ENCODE results near the gene ZNF688. TPM values are rescaled to one million over a fixed set of nuclear protein-coding genes. Genes with fewer than 3 reads are reported as not detected.

The ZNF688 gene
- total RNA-seq, 1 donor from 2014 or later, result 4.5 TPM

DNA sequence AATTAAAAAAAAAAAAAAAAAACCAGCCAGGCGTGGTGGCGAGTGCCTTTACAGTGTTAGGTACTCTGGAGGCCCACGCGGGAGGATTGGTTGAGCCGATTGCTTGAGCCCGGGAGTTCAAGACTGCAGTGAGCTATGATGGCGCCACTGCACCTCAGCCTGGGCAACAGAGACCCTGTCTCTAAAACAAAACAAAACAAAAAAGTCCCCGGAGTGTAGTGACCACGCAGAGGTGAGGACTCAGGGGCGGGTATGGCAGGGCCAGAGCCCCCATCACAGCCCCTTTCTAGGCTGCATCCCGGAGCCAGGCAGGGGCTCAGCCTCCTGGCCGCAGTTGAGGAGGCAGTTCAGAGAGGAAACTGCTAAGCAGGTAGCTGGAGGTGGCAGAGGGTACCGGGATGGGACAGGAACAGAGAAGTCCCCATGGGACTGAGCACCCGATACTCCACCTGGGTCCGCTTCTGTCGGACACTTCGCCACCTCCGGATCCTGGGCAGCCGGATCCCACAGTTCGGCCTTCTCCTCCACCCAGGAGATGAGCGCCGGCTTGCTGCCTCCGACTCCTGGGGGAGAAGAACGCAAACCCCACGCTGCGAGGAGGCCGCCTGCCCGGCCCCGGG, 37.7 kb downstream of the ZNF688 start:
- Histone ChIP-seq H3K27me3 (ENCODE audit: control insufficient read depth, insufficient read depth, low read length) (no peaks in the 10 kb centered on the region), H3K36me3 (ENCODE audit: control insufficient read depth, insufficient read depth, low read length) (peaks cover 8% of the 10 kb centered on the region), H3K4me3 (ENCODE audit: low read depth, low read length) (peak overlapping the region; percentile 77)
- TF ChIP-seq, protein P1, sequence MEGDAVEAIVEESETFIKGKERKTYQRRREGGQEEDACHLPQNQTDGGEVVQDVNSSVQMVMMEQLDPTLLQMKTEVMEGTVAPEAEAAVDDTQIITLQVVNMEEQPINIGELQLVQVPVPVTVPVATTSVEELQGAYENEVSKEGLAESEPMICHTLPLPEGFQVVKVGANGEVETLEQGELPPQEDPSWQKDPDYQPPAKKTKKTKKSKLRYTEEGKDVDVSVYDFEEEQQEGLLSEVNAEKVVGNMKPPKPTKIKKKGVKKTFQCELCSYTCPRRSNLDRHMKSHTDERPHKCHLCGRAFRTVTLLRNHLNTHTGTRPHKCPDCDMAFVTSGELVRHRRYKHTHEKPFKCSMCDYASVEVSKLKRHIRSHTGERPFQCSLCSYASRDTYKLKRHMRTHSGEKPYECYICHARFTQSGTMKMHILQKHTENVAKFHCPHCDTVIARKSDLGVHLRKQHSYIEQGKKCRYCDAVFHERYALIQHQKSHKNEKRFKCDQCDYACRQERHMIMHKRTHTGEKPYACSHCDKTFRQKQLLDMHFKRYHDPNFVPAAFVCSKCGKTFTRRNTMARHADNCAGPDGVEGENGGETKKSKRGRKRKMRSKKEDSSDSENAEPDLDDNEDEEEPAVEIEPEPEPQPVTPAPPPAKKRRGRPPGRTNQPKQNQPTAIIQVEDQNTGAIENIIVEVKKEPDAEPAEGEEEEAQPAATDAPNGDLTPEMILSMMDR (IDR thresholded peaks at IDR 0.05; ENCODE audit: insufficient read depth, low read length, severe bottlenecking), result no peak
- FAIRE-seq (no peak), DNase-seq (ENCODE audit: low read depth) (no peak)

DNA sequence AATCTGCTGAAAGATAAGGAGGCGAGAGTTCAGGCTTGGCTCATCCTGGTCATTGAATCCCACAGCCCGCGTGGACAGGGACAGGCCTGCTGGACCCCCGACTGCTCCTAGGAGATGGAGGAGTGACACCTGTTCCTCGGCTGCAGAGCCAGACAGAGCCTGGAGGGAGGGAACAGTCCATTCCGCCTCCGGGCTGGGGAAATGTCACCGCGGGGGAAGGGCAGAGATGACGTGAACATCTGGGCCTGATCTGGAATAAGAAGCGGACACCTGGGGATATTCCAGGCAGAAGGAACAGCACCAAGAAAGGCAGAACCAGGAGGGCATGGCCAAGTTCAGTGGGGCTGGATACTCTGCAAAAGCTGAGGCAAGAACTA, 38.4 kb downstream of the ZNF688 start:
- Histone ChIP-seq H3K4me3 (ENCODE audit: low read depth, low read length) (no peak overlapping the region), H3K27me3 (ENCODE audit: control insufficient read depth, insufficient read depth, low read length) (no peaks in the 10 kb centered on the region), H3K36me3 (ENCODE audit: control insufficient read depth, insufficient read depth, low read length) (peaks cover 8% of the 10 kb centered on the region)
- DNase-seq (ENCODE audit: low read depth), result no peak
- TF ChIP-seq, protein P1 (IDR thresholded peaks at IDR 0.05; ENCODE audit: insufficient read depth, low read length, severe bottlenecking), result no peak
- FAIRE-seq, result no peak

DNA sequence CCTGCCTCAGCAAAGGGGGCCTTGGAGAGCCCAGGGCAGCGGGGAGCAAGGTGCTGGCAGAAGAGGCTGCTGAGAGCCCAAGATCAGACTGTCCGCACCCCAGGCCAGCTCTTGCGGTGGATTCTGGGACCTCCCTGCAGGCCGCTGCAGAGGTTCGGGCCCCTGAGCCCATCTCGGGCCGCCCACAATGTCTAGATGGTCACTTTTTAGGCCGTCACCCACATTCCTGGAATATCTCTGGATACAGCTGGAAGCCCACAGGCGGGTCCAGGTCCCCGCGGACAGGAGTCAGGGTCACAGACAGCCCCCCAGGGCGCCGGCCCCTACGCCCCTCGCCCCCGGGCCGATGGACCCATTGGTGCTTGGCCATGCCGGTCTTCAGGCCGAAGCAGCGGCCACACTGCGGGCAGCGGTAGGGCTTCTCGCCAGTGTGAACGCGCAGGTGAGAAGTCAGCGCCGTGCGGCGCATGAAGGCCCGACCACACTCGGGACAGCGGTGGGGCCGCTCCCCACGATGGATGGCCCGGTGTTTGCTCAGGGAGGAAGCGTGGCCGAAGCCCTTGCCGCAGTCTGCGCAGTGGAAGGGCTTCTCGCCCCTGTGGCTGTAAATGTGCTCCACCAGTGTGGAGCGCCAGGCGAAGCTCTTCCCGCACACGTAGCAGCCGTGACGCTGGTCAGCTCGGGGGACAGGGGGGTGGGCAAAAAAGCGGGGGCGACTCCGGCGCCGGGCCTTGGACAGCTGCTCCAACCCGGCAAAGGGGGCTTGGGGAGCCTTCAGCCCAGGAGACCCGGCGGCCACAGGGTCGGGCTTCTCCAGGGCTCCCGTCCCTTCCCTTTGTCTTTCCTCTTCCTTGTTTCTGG, 39.0 kb downstream of the ZNF688 start:
- H3K36me3 ChIP-seq (ENCODE audit: control insufficient read depth, insufficient read depth, low read length), result peaks cover 8% of the 10 kb centered on the region
- no peak overlapping the region for H3K4me3 ChIP-seq (ENCODE audit: low read depth, low read length)
- TF ChIP-seq, protein P1 (IDR thresholded peaks at IDR 0.05; ENCODE audit: insufficient read depth, low read length, severe bottlenecking), result no peak
- no peaks in the 10 kb centered on the region for H3K27me3 ChIP-seq (ENCODE audit: control insufficient read depth, insufficient read depth, low read length)
- FAIRE-seq (no peak), DNase-seq (ENCODE audit: low read depth) (no peak)

DNA sequence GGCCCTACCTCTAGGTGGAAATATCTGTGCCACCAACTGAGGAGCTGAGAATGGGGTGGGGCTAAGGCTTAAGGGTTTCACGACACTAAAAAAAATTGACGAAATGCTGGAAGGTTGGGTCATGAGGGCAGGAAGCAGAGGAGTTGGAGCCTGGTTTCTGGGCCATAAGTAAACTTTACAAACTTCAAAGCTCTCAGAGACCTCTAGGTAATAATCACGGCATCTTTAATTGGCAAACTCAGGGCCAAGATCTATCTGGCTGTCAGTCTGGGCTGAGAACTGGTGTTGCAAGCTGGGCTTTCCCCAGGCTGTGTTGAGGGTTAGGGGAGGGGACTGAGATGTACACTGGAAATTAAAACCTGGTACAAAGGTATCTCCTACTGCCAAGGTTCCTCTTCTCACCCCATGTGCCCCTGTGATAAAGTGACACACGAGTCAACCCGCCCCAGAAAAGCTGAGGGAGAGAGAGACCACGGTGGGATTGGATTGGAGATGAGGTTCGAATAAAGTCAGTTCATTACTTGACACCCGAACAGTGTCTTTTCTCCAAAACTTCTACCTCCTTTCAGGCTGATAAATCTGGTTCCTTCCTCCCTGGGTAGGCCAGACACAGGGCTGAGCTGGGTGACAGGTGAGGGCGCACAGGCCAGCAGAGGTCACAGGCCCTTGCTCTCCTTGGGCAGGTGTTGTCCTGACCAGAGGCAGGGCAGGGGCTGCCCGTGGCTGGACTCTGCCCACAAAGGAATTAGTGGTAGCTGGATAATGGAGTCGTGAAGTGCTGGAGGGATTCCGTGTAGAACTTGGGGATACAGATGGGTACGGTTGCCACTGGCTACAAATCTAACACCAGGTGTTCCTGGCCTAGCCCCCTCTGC, 41.1 kb downstream of the ZNF688 start:
- TF ChIP-seq, protein P1 (IDR thresholded peaks at IDR 0.05; ENCODE audit: insufficient read depth, low read length, severe bottlenecking), result no peak
- Histone ChIP-seq H3K27me3 (ENCODE audit: control insufficient read depth, insufficient read depth, low read length) (no peaks in the 10 kb centered on the region), H3K4me3 (ENCODE audit: low read depth, low read length) (no peak overlapping the region), H3K36me3 (ENCODE audit: control insufficient read depth, insufficient read depth, low read length) (peaks cover 8% of the 10 kb centered on the region)
- FAIRE-seq (no peak), DNase-seq (ENCODE audit: low read depth) (no peak)

DNA sequence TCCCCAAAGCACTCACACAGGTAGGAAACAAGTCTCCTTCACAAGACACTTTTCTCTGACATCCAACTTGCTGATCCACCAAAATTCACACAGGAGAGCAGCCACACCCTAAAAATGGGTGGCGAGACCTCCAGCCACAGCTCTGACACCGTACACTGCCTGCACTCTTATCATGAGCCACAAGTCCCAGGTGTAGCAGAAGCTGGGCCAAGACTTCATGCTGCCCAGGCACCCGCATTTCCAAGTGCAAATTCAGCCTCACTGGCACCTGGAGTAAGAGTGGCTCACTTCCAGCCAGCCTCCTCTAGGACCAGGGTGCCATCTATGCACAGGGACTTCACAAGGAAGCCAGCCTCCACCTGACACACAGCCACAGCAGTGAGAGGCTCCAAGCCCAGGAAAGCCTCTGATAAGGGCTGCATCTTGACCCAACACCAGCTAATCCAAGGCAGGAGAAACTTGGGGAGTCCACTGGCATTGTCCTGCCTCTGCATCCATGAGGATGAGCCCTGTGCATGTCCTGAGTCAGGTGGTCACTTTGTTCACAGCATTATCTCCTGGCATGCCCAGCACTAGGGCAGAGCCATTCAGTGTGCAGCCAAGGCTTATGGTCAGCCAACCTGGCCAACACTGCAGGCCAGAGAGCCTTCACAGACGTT, 42.6 kb downstream of the ZNF688 start:
- FAIRE-seq (no peak), DNase-seq (ENCODE audit: low read depth) (no peak)
- Histone ChIP-seq H3K36me3 (ENCODE audit: control insufficient read depth, insufficient read depth, low read length) (peaks cover 11% of the 10 kb centered on the region), H3K4me3 (ENCODE audit: low read depth, low read length) (no peak overlapping the region), H3K27me3 (ENCODE audit: control insufficient read depth, insufficient read depth, low read length) (no peaks in the 10 kb centered on the region)
- TF ChIP-seq, protein P1 (IDR thresholded peaks at IDR 0.05; ENCODE audit: insufficient read depth, low read length, severe bottlenecking), result no peak

All from bronchial epithelial cell (primary cell).